Neuronal stem cell (in vitro differentiated cells): ENCODE data around the gene ZC3H7B.

ENCODE experiments used
- DNase-seq: peaks from one replicate; pipeline ENCODE4 v3.0.0-alpha.2; 2013; ENCODE audit warnings: low spot score
- H2AFZ ChIP-seq: one replicate; pipeline ENCODE4 v1.6.1; 2013; ENCODE audit warnings: mild to moderate bottlenecking, low read length, inconsistent platforms
- H2AK5ac ChIP-seq: 2 replicates; pipeline ENCODE4 v1.6.1; 2013; ENCODE audit warnings: low read depth, mild to moderate bottlenecking, inconsistent platforms, low read length, moderate library complexity, mixed read lengths
- H2BK120ac ChIP-seq: 2 replicates; pipeline ENCODE4 v1.6.1; 2013; ENCODE audit warnings: low read depth, mild to moderate bottlenecking, inconsistent platforms, low read length, moderate library complexity, mixed read lengths
- H2BK12ac ChIP-seq: one replicate; pipeline ENCODE4 v1.6.1; 2013; ENCODE audit warnings: low read length, inconsistent platforms
- H2BK15ac ChIP-seq: 2 replicates; pipeline ENCODE4 v1.6.1; 2013; ENCODE audit warnings: mild to moderate bottlenecking, low read length, inconsistent platforms, mixed read lengths
- H2BK5ac ChIP-seq: one replicate; pipeline ENCODE4 v1.6.1; 2013; ENCODE audit warnings: inconsistent platforms, mild to moderate bottlenecking, low read length, moderate library complexity
- H3K14ac ChIP-seq: one replicate; pipeline ENCODE4 v1.6.1; 2013; ENCODE audit warnings: low read length, inconsistent platforms
- H3K18ac ChIP-seq: 2 replicates; pipeline ENCODE4 v1.6.1; 2013; ENCODE audit warnings: low read length, inconsistent platforms
- H3K23ac ChIP-seq: 2 replicates; pipeline ENCODE4 v1.6.1; 2013; ENCODE audit warnings: low read depth, mild to moderate bottlenecking, mixed read lengths, low read length, inconsistent platforms; ENCODE audit not compliant: poor library complexity
- H3K27ac ChIP-seq: replicated peaks from 3 replicates; pipeline ENCODE4 v1.5.1; 2013; ENCODE audit warnings: low read length, inconsistent platforms
- H3K27me3 ChIP-seq, 3 experiments: 2 replicates each; pipeline ENCODE4 v1.6.1; 2013; ENCODE audit warnings: low read length in 3 of 3, mild to moderate bottlenecking in 2 of 3, inconsistent platforms in 1 of 3, low read depth in 1 of 3, mixed read lengths in 1 of 3, moderate library complexity in 1 of 3; ENCODE audit not compliant: control insufficient read depth in 3 of 3, insufficient read depth in 3 of 3
- H3K36me3 ChIP-seq, 2 donors: replicated peaks in 1 of 2; 2 replicates each; pipeline ENCODE4 v1.6.1; 2013; ENCODE audit warnings: low read length in 2 of 2; ENCODE audit not compliant: control insufficient read depth in 2 of 2, insufficient read depth in 2 of 2
- H3K4ac ChIP-seq: 2 replicates; pipeline ENCODE4 v1.6.1; 2013; ENCODE audit warnings: inconsistent platforms, mild to moderate bottlenecking, low read length, moderate library complexity
- H3K4me1 ChIP-seq, 2 donors: 1 replicate in 1 of 2; 2 replicates in 1 of 2; pipeline ENCODE4 v1.6.1; 2013; ENCODE audit warnings: low read length in 2 of 2, low read depth in 1 of 2; ENCODE audit not compliant: control insufficient read depth in 2 of 2, insufficient read depth in 1 of 2
- H3K4me2 ChIP-seq: one replicate; pipeline ENCODE4 v1.6.1; 2013; ENCODE audit warnings: mild to moderate bottlenecking, low read length, inconsistent platforms; ENCODE audit not compliant: insufficient read depth, poor library complexity, severe bottlenecking
- H3K4me3 ChIP-seq, 2 donors: 2 replicates each; pipeline ENCODE4 v1.5.1; 2013; ENCODE audit warnings: low read length in 2 of 2, mild to moderate bottlenecking in 2 of 2, inconsistent platforms in 1 of 2, moderate library complexity in 1 of 2
- H3K79me1 ChIP-seq: one replicate; pipeline ENCODE4 v1.6.1; 2013; ENCODE audit warnings: low read depth, mild to moderate bottlenecking, inconsistent platforms, low read length, moderate library complexity
- H3K9ac ChIP-seq: one replicate; pipeline ENCODE4 v1.6.1; 2013; ENCODE audit warnings: mild to moderate bottlenecking, low read depth, low read length, inconsistent platforms; ENCODE audit not compliant: poor library complexity
- H3K9me3 ChIP-seq, 2 donors: replicated peaks in 1 of 2; 2 replicates each; pipeline versions ENCODE3 to v1.6.1; 2013; ENCODE audit warnings: low read length in 2 of 2, mild to moderate bottlenecking in 2 of 2, inconsistent platforms in 1 of 2, low read depth in 1 of 2, mixed read lengths in 1 of 2, moderate library complexity in 1 of 2; ENCODE audit not compliant: control insufficient read depth in 2 of 2, insufficient read depth in 1 of 2
- H4K8ac ChIP-seq: one replicate; pipeline ENCODE4 v1.6.1; 2013; ENCODE audit warnings: low read depth, mild to moderate bottlenecking, inconsistent platforms, low read length, moderate library complexity
- H4K91ac ChIP-seq: one replicate; pipeline ENCODE4 v1.6.1; 2013; ENCODE audit warnings: low read length, low read depth, mild to moderate bottlenecking, inconsistent platforms; ENCODE audit not compliant: poor library complexity
- WGBS, 2 donors: extraction: QIAGEN DNeasy Blood & Tissue Kit; methylation state at CpG; one replicate each; pipeline ENCODE4 v1.1.7; 2013; ENCODE audit warnings: missing lambda C conversion rate in 2 of 2, mixed read lengths in 1 of 2; ENCODE audit not compliant: insufficient read length in 2 of 2, insufficient replicate concordance in 1 of 2; ENCODE audit errors: extremely low coverage in 2 of 2; 5-methylcytosine and 5-hydroxymethylcytosine counted together
- small RNA-seq: library from polyadenylated mRNA; stranded (forward); fragments of <200 nt; extraction: miRNeasy Mini kit (QIAGEN cat#:217004); gene quantifications from one replicate; pipeline ENCODE3, GENCODE V24; 2013; ENCODE audit not compliant: insufficient read depth

ZC3H7B gene

GRCh38 chr22:41407433-41407832 is 106.1 kb downstream of the ZC3H7B start:
- H2BK120ac ChIP-seq = no peak overlapping the region
- H3K9ac ChIP-seq = no peak overlapping the region
- peaks cover 4 to 9% of the 10 kb centered on the region in 2 donors for H3K4me1 ChIP-seq
- H2AK5ac ChIP-seq = no peak overlapping the region
- H2AFZ ChIP-seq = no peak overlapping the region
- H3K23ac ChIP-seq = no peak overlapping the region
- no peak overlapping the region for H3K4me2 ChIP-seq
- H3K14ac ChIP-seq = no peak overlapping the region
- no peak overlapping the region for H3K27ac ChIP-seq
- H3K4ac ChIP-seq = no peak overlapping the region
- H3K27me3 ChIP-seq = no peaks in the 10 kb centered on the region
- H3K4me3 ChIP-seq = no peak overlapping the region
- no peak for DNase-seq
- no peak overlapping the region for H3K18ac ChIP-seq
- peaks cover 1% of the 10 kb centered on the region for H3K79me1 ChIP-seq
- H2BK12ac ChIP-seq = no peak overlapping the region
- no peak overlapping the region for H4K91ac ChIP-seq
- no peak overlapping the region for H2BK5ac ChIP-seq
- H4K8ac ChIP-seq = peak overlapping the region; percentile 17
- no peaks in the 10 kb centered on the region for H3K36me3 ChIP-seq
- no peaks in the 10 kb centered on the region for H3K9me3 ChIP-seq
- H2BK15ac ChIP-seq = no peak overlapping the region
- WGBS, 2 donors = no CpG with 5 or more reads among the region's 3 CpGs

- H2AFZ ChIP-seq = no peak overlapping the region
- no CpG with 5 or more reads among the region's 8 CpGs for WGBS, 2 donors
Measured at GRCh38 chr22:41408665-41409064, 107.3 kb downstream of the ZC3H7B start.

More at GRCh38 chr22:41408665-41409064, 107.3 kb downstream of the ZC3H7B start:
- no peak overlapping the region for H3K9ac ChIP-seq
- no peak overlapping the region for H2BK120ac ChIP-seq
- no peak overlapping the region for H3K14ac ChIP-seq
- no peak overlapping the region for H3K18ac ChIP-seq
- no peak overlapping the region for H3K27ac ChIP-seq
- H2BK5ac ChIP-seq = no peak overlapping the region
- H3K79me1 ChIP-seq = peaks cover 2% of the 10 kb centered on the region
- no peak overlapping the region for H2BK12ac ChIP-seq
- H3K4ac ChIP-seq = no peak overlapping the region
- no peak overlapping the region for H3K4me2 ChIP-seq
- no peak overlapping the region for H2AK5ac ChIP-seq
- no peak overlapping the region for H3K23ac ChIP-seq
- no peak for DNase-seq
- no peak overlapping the region for H4K91ac ChIP-seq
- H4K8ac ChIP-seq = no peak overlapping the region
- H3K4me1 ChIP-seq = peaks cover 9 to 12% of the 10 kb centered on the region in 2 donors
- H3K9me3 ChIP-seq = no peaks in the 10 kb centered on the region
- H3K27me3 ChIP-seq = no peaks in the 10 kb centered on the region
- H3K4me3 ChIP-seq = no peak overlapping the region
- no peak overlapping the region for H2BK15ac ChIP-seq
- no peaks in the 10 kb centered on the region for H3K36me3 ChIP-seq

Small RNA genes within 50 kb of the gene (small RNA-seq; reads per million reads assigned to genes)
- gene MIR6889 (3.5 reads per million), gene RNU6-495P (2.4 reads per million)
